GM18519 (cell line): Measurements from ENCODE around the gene GZF1.

Experiments used
- ATAC-seq: cut with Tn5 transposase; IDR thresholded peaks from one replicate; pipeline ENCODE4 v1.9.1; 2021; ENCODE audit warnings: mild to moderate bottlenecking, moderate library complexity; ENCODE audit not compliant: unreplicated experiment, low FRiP score

GZF1 gene

DNA sequence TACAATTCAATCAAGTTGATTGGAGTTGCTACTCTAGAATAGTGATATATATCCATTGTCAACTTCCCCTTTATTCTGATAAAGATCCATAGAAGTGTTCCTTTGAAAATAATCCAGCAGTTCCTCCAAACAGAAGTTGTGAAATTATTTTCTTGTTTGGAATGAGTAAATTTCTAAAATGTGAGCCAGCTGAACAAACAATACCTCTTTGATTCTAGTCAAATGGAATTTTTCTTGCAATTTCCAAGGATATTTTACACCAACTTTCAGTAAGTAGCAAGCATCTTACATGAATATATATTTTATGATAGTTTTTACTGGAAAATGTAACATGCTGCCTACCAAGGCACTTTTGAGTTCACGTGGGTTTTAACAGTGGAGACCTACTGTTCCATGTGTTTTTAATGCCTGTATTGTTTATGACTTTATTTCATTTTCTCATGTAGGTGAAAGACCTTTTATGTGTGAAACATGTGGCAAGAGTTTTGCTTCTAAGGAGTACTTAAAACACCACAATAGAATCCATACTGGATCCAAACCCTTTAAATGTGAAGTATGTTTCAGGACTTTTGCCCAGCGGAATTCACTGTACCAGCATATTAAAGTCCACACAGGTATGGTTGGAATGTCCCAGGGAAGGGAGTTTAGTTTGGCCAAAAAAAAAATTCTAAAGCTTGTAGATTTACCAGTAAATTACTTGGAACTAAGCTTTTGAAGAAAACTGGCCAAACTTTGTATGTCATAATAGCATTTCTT lies 6.5 kb downstream of the GZF1 start:
- ATAC-seq, result no peak

DNA sequence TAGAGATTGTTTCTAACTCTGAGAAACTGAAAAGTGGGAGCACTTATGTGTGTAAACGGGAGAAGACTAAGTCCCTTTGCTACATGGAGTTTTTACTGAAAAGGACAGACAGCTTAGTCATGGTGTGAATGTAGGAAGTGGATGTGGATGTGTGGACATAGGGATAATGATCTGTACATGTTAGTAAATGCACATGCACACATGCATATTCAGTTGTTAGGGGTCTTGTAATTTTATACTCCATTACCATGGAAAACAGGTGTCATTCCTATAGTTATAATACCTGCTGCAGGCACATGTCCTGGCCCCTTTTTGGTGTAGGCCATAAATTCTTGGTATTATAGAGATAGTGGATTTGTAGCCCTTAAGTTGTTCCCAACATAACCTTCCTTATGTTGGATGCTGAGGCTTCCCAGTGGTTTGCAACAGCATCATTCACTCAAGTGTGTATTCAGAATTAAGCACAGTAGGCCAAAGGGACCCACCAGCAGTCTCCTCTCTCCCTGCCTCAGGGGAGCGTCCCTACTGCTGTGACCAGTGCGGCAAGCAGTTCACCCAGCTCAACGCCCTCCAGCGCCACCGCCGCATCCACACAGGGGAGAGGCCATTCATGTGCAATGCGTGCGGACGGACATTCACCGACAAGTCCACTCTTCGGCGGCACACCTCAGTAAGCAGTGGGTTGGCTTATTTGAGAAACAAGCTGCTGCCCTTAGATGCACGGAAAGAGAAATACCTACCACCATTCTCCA lies 7.3 kb downstream of the GZF1 start:
- no peak for ATAC-seq

GRCh38 chr20:23370274-23370673 lies 8.3 kb downstream of the GZF1 start:
- ATAC-seq, result no peak

GRCh38 chr20:23370873-23371272 lies 8.9 kb downstream of the GZF1 start:
- no peak for ATAC-seq

DNA sequence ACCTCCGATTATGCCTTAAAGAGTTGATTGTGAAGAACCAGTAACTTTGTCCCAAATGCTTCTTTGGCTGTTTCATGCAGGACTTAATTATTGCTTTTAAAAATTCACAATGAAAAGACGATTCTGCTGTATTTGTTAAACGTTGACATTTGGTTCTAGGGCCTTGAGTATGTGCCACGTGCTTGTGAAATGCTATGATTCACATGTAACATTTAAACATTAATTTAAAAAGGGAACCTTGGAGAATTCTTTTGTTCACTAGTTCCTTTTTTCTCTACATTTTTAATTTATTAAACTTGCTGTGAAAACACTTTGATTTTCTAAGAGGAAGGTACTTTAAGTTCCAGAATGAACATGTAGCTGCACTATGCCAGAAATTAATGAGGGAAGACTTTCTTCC lies 9.5 kb downstream of the GZF1 start:
- no peak for ATAC-seq

DNA sequence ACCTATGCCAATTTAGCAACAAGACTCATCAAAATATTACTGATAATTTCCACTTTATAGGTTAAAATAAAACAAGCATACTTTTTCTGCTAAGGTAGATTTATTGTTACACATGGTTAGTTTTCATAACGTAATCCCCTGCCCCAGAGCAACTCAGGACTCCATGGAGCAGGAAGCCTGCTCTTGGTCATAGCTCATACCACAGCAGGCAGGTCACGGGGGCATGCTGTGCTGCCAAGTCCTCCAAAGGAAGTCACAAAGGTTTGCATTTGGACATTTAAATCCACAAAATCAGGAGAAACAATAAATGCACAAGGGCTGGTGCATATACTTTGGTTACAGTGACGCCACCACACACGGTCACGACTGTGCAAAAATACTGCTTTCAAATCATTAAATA lies 12.5 kb downstream of the GZF1 start:
- ATAC-seq, result no peak

DNA sequence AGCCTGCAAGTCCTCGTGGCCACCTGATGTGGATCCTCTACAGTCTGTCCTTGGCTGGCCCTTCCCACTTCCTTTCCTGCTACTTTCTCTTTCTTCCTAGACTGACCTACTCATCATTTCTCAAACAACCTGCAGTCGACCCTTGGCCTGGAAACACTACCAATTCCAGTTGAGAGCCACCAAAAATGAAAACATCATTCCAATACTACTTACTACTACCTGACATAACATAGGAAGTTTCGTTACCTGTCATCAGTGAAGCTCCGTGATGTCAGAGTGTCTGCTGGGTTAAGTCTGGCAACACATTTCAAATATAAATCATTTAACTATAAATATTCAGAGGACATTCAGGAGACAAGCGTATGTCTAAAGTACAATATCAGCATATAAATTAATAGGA lies 13.8 kb downstream of the GZF1 start:
- no peak for ATAC-seq

DNA sequence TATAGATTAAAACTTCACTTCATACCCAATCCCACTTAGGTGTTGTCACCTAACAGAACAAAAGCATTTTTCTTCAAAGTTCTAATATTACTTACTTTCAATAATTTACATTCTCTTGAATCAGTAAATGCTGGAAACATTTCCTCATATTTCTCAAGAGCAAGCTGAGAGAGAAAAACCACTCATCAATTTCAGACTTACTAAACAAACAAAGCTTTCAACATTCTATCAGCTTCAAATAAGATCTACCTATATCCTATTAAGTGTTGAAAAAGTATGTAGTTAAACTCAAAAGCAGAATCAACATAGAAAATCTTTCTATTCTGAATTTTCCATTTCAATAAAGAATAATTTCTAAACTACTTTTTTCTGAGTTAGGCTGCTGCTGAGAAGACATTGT lies 17.8 kb downstream of the GZF1 start:
- ATAC-seq, result no peak

- ATAC-seq, result no peak
These were observed 19.9 kb downstream of the GZF1 start for GRCh38 chr20:23381876-23382275.

DNA sequence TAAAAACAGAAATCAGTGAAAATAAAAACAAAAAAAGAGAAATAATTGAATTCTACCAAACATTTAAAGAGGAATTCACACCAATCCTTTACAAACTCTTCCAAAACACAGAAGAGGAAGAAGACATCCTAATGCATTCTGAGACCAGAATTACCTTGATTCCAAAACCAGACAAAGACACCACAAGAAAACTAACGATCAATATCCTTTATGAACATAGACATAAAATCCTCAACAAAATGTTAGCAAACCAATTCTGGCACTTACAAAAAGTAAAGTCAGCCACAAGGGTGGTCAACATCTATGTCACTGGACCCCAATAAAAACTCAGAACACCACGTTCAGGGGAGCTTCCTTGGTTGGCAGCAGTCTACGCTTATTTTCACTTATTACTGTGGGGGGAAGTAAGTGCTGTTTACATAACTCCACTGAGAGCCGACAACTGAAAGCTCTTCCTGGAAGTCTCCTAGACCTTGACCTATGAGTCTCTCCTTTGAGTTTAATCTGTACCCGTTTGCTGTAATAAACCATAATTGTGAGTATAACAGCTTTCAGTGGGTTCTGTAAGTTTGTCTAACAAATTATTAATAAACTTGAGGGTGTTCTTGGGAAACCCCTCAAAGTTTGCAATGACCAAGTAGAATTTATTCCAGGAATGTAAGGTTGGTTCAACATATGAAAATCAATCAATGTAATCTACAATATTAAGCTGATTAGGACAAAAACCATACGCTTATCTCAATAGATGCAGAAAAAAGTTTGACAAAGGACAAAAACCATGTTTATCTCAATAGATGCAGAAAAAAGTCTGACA lies 24.5 kb downstream of the GZF1 start:
- ATAC-seq, result no peak

- ATAC-seq, result no peak
These were observed 25.1 kb downstream of the GZF1 start for GRCh38 chr20:23387118-23387443.

DNA sequence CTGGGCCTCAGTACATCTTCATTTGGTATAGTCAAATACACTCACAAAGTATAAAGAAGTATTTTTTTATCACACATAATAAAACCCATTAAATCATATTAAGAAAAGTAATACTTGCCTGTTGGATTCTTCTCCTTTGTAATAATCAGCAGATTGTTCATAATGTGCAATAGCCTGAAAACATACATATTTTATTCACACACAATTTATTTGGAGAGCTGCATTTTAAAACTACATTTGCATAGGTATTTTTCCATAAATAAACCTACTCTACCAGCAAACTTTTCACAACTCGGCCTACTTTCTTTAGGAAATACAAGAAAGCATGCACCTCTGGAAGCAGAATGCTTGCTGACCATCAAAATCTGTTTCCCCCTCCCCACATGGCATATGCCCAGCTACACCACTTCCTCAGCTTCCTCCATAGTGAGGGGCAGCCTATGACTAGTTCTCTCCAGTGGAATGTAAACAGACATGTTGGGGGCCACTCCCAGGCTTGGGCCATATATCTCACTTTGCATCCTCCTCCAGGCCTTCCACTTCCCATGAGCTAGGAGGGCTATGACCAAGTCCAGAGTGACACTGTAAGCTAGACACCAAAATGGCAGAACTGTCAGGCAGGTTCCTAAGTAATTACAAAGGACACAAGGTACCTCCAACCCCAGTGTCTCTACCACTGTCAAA lies 28.3 kb downstream of the GZF1 start:
- no peak for ATAC-seq

GRCh38 chr20:23391707-23392310 lies 29.8 kb downstream of the GZF1 start:
- no peak for ATAC-seq

DNA sequence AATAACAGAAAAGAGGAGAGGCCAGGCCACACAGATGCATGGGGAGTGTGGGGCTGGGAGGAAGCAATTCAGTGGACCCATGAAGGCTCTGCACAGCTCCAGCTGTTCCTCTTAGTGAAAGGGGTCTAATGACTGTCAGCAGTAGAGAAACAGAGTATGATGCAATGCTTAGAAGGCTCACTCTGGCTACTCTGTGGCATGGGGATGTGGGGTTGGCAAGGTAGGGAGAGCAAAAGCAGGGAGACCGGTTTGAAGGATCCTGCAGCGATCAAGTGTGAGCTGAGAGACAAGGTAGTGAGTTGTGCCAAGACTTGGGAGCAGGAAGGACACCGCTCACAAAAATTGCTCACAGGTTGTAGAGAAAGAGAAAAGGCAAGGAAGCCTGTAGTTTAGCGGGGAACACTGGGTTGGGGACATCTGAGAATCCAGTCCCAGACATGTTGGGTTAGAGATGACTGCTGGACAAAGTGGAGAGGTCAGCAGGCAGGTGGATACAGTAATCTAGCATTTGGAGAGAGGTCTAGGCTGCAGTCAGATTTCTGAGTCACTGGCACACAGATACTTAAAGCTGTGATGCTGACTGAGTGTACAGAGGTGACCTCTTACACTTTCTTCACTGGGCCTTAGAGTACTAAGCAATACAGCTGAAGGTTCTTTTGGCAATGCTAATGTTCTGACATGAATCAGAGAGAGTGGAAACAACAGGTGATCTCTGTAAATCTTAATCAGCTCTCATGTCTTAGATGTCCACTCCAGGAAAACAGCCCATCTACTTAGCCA lies 32.2 kb downstream of the GZF1 start:
- ATAC-seq, result no peak

- ATAC-seq, result no peak
These were observed 35.1 kb downstream of the GZF1 start for GRCh38 chr20:23396950-23397627.

DNA sequence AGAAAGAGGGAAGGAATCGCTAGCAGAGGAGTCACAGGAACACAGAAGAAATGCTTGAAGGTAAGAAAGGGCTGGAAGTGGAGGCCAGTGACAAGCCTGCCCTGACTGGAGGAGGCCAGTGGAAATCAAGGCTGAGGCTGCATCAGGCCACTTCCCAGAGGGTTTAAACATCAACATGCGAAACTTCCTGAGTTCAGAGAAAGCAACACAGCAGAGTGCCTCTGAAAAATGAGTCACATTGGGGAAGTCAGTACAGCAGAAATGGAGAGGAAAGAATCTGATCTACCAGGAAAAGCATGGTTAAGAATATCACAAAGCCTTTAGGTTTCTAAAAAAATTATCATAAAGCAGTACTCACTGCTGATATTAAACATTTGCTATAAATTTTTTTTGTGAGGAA lies 36.0 kb downstream of the GZF1 start:
- no peak for ATAC-seq

GRCh38 chr20:23399568-23400241 lies 37.7 kb downstream of the GZF1 start:
- ATAC-seq, result no peak

DNA sequence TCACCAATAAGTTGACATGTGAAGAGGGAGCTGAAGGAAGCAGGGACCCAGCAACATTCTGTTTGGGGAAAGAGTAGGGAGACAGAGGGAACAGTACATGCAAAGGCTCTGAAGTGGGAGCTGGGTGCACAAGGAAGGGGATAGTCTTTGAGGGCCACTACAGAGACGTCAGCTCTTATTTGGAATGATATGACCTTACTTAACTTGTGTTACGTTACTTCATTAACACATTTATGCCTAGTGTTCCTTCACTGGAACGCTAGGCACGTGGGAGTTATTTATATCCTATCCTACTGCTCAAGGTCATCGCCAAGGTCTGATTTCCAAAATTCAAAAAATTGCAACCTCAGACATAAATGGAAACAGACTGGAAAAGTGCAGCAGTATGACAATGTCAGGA lies 39.1 kb downstream of the GZF1 start:
- ATAC-seq, result no peak

DNA sequence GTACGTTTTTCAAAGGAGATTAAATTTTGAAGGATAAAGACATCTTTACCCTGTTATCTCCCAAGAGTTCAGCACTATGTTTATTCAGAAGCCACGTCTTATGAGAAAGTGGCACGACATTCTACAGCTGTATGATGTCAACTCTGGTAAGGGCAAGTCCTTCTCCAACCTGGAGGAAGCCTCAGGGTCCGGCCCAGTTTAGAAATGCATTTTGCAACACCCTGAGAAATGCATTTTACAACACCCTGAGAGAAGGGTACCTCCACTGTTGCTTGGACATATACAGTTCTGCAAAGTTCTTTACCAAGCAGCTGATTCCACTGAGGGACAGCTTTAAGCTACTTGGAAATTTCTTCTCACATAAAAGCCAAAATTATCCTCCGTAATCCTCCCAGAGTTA lies 41.8 kb downstream of the GZF1 start:
- ATAC-seq, result no peak
